Activated naive CD8-positive, alpha-beta T cell treated with anti-CD3 and anti-CD28 coated beads, Interleukin-2, amount 50 U/mL, for 24 hours (primary cell): ENCODE data around the gene CDC42EP1.
"Not testable (repeated sequence)": the region's sequence is repeated elsewhere in the genome, so short reads cannot be mapped to it uniquely, and the experiment has no call there.

Experiments used
- ATAC-seq: fragments of 150-1000 bp; cut with Tn5 transposase; one replicate; pipeline ENCODE4 v1.10.0; 2021
- DNase-seq: peaks from one replicate; pipeline ENCODE4 v3.0.0; 2021
- H3K27ac Mint-ChIP-seq: one replicate; pipeline ENCODE4 v1.8.0; 2021; ENCODE audit warnings: mild to moderate bottlenecking, mixed read lengths
- H3K27me3 Mint-ChIP-seq: one replicate; pipeline ENCODE4 v1.8.0; 2021; ENCODE audit warnings: mixed read lengths
- H3K36me3 Mint-ChIP-seq: one replicate; pipeline ENCODE4 v1.8.0; 2021; ENCODE audit warnings: low read depth, mixed read lengths
- H3K4me1 Mint-ChIP-seq: one replicate; pipeline ENCODE4 v1.8.0; 2021; ENCODE audit warnings: mixed read lengths
- H3K4me3 Mint-ChIP-seq: one replicate; pipeline ENCODE4 v1.8.0; 2021; ENCODE audit warnings: mild to moderate bottlenecking, moderate library complexity, mixed read lengths
- H3K9me3 Mint-ChIP-seq: one replicate; pipeline ENCODE4 v1.8.0; 2021; ENCODE audit warnings: mixed read lengths

The CDC42EP1 gene

GRCh38 chr22:37525746-37526350, 34.4 kb upstream of the CDC42EP1 start:
- ATAC-seq (no peak), DNase-seq (no peak)
- Mint-ChIP-seq H3K36me3 (no peaks in the 10 kb centered on the region), H3K9me3 (no peaks in the 10 kb centered on the region), H3K27ac (no peak overlapping the region), H3K27me3 (peaks cover 18% of the 10 kb centered on the region), H3K4me3 (no peak overlapping the region), H3K4me1 (peaks cover 13% of the 10 kb centered on the region)

GRCh38 chr22:37526376-37526775, 33.9 kb upstream of the CDC42EP1 start:
- H3K9me3 Mint-ChIP-seq = no peaks in the 10 kb centered on the region
- no peak overlapping the region for H3K27ac Mint-ChIP-seq
- H3K4me3 Mint-ChIP-seq = no peak overlapping the region
- peaks cover 15% of the 10 kb centered on the region for H3K27me3 Mint-ChIP-seq
- no peak for DNase-seq
- no peak for ATAC-seq
- H3K4me1 Mint-ChIP-seq = peaks cover 13% of the 10 kb centered on the region
- no peaks in the 10 kb centered on the region for H3K36me3 Mint-ChIP-seq

- DNase-seq, H3K27ac Mint-ChIP-seq, H3K9me3 Mint-ChIP-seq, H3K4me3 Mint-ChIP-seq, ATAC-seq, H3K36me3 Mint-ChIP-seq: not testable (repeated sequence)
- peaks cover 16% of the 10 kb centered on the region for H3K27me3 Mint-ChIP-seq
- H3K4me1 Mint-ChIP-seq = peaks cover 13% of the 10 kb centered on the region
Observed at GRCh38 chr22:37527081-37527752, 33.1 kb upstream of the CDC42EP1 start.

GRCh38 chr22:37527952-37528351, 32.3 kb upstream of the CDC42EP1 start:
- not testable (repeated sequence) for H3K27ac Mint-ChIP-seq, DNase-seq, H3K4me3 Mint-ChIP-seq, ATAC-seq, H3K27me3 Mint-ChIP-seq, H3K36me3 Mint-ChIP-seq, H3K9me3 Mint-ChIP-seq
- H3K4me1 Mint-ChIP-seq = peaks cover 13% of the 10 kb centered on the region

- H3K27me3 Mint-ChIP-seq = peaks cover 7% of the 10 kb centered on the region
- ATAC-seq = peak; percentile 38
Observed at GRCh38 chr22:37529652-37530345, 30.5 kb upstream of the CDC42EP1 start.

GRCh38 chr22:37533995-37534394, 26.3 kb upstream of the CDC42EP1 start:
- ATAC-seq (peak; percentile 42), DNase-seq (no peak)
- H3K36me3 Mint-ChIP-seq = no peaks in the 10 kb centered on the region
- peaks cover 10% of the 10 kb centered on the region for H3K27me3 Mint-ChIP-seq
- no peak overlapping the region for H3K4me3 Mint-ChIP-seq
- no peaks in the 10 kb centered on the region for H3K9me3 Mint-ChIP-seq
- H3K4me1 Mint-ChIP-seq = peaks cover 27% of the 10 kb centered on the region
- H3K27ac Mint-ChIP-seq = no peak overlapping the region

More at GRCh38 chr22:37529652-37530345, 30.5 kb upstream of the CDC42EP1 start:
- Mint-ChIP-seq H3K36me3 (no peaks in the 10 kb centered on the region), H3K4me3 (no peak overlapping the region), H3K9me3 (no peaks in the 10 kb centered on the region), H3K27ac (no peak overlapping the region), H3K4me1 (peaks cover 25% of the 10 kb centered on the region)
- DNase-seq = no peak

GRCh38 chr22:37534445-37534844, 25.8 kb upstream of the CDC42EP1 start:
- Mint-ChIP-seq H3K27ac (no peak overlapping the region), H3K4me3 (no peak overlapping the region), H3K4me1 (peaks cover 29% of the 10 kb centered on the region), H3K9me3 (no peaks in the 10 kb centered on the region), H3K36me3 (no peaks in the 10 kb centered on the region), H3K27me3 (peaks cover 12% of the 10 kb centered on the region)
- no peak for ATAC-seq
- DNase-seq = no peak

- no peak for ATAC-seq
- no peak overlapping the region for H3K27ac Mint-ChIP-seq
- no peaks in the 10 kb centered on the region for H3K9me3 Mint-ChIP-seq
Observed at GRCh38 chr22:37535159-37535558, 25.1 kb upstream of the CDC42EP1 start.

GRCh38 chr22:37538590-37539357, 21.5 kb upstream of the CDC42EP1 start:
- Mint-ChIP-seq H3K36me3 (no peaks in the 10 kb centered on the region), H3K4me1 (peaks cover 38% of the 10 kb centered on the region), H3K27me3 (peaks cover 28% of the 10 kb centered on the region), H3K9me3 (no peaks in the 10 kb centered on the region), H3K4me3 (no peak overlapping the region), H3K27ac (peak overlapping the region; percentile 61)
- peak; percentile 96 for ATAC-seq
- DNase-seq = peak; percentile 94

More at GRCh38 chr22:37535159-37535558, 25.1 kb upstream of the CDC42EP1 start:
- H3K4me3 Mint-ChIP-seq = no peak overlapping the region
- H3K36me3 Mint-ChIP-seq = no peaks in the 10 kb centered on the region
- no peak for DNase-seq
- peaks cover 23% of the 10 kb centered on the region for H3K4me1 Mint-ChIP-seq
- H3K27me3 Mint-ChIP-seq = peaks cover 14% of the 10 kb centered on the region

GRCh38 chr22:37539790-37540189, 20.5 kb upstream of the CDC42EP1 start:
- H3K4me3 Mint-ChIP-seq, H3K36me3 Mint-ChIP-seq, ATAC-seq, H3K9me3 Mint-ChIP-seq, H3K27ac Mint-ChIP-seq, DNase-seq: not testable (repeated sequence)
- Mint-ChIP-seq H3K27me3 (peaks cover 29% of the 10 kb centered on the region), H3K4me1 (peaks cover 31% of the 10 kb centered on the region)

- DNase-seq, H3K9me3 Mint-ChIP-seq, H3K4me3 Mint-ChIP-seq, H3K36me3 Mint-ChIP-seq, ATAC-seq, H3K27ac Mint-ChIP-seq: not testable (repeated sequence)
- peaks cover 34% of the 10 kb centered on the region for H3K27me3 Mint-ChIP-seq
- peaks cover 37% of the 10 kb centered on the region for H3K4me1 Mint-ChIP-seq
Observed at GRCh38 chr22:37542416-37542815, 17.9 kb upstream of the CDC42EP1 start.

GRCh38 chr22:37542959-37543358, 17.3 kb upstream of the CDC42EP1 start:
- peaks cover 37% of the 10 kb centered on the region for H3K4me1 Mint-ChIP-seq
- H3K4me3 Mint-ChIP-seq = no peak overlapping the region
- H3K9me3 Mint-ChIP-seq = no peaks in the 10 kb centered on the region
- ATAC-seq (no peak), DNase-seq (no peak)
- H3K27ac Mint-ChIP-seq = no peak overlapping the region
- H3K36me3 Mint-ChIP-seq = no peaks in the 10 kb centered on the region
- peaks cover 34% of the 10 kb centered on the region for H3K27me3 Mint-ChIP-seq

- Mint-ChIP-seq H3K4me1 (peaks cover 26% of the 10 kb centered on the region), H3K4me3 (no peak overlapping the region), H3K9me3 (no peaks in the 10 kb centered on the region), H3K36me3 (no peaks in the 10 kb centered on the region), H3K27ac (no peak overlapping the region), H3K27me3 (peaks cover 25% of the 10 kb centered on the region)
- ATAC-seq (peak; percentile 46), DNase-seq (peak; percentile 75)
Observed at GRCh38 chr22:37544955-37545702, 15.2 kb upstream of the CDC42EP1 start.
